Measurements from ENCODE around the gene B9D1.

DNA sequence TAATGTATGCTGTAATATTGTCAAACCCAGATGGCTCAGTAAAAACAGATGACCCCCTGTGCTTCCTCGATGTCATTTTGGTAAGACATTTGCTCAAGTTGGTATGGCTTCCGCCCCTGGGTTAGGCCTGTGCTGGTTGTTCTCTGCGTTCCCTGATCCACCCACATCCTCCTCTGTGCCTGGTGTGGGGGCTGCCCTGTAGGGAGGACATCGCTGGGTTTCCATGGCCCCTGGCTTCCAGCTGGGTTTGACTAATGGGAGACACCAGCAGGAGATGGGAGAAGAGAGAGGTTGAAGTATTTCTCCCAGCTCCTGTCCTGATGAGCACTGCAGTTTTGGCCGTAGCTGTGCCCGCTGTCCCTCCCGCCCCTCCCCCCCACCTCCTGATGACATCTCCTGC lies 28.9 kb upstream of the B9D1 start:
- no peak for TF ChIP-seq CCNT2 (IDR thresholded peaks at IDR 0.05; ENCODE audit: borderline replicate concordance, extremely low read depth, insufficient read length, low read depth, low read length)
- TF ChIP-seq RB1 (IDR thresholded peaks at IDR 0.05; ENCODE audit: low read depth) = no peak
- no peak for TF ChIP-seq SREBF2 (CRISPR knock-in tag; IDR thresholded peaks at IDR 0.05)
- no peak for TF ChIP-seq TAF1 (IDR thresholded peaks at IDR 0.05; ENCODE audit: control insufficient read depth, extremely low read depth, insufficient read depth, low read length, severe bottlenecking)
- no peak for TF ChIP-seq YY1 (IDR thresholded peaks at IDR 0.05; ENCODE audit: borderline replicate concordance in 1 of 3, control insufficient read depth in 1 of 3, extremely low read depth in 1 of 3, insufficient read depth in 3 of 3, insufficient read length in 1 of 3, insufficient replicate concordance in 2 of 3, low read depth in 1 of 3, low read length in 2 of 3)
- no peak for TF ChIP-seq NFATC3 (IDR thresholded peaks at IDR 0.05)
- TF ChIP-seq, protein P1, sequence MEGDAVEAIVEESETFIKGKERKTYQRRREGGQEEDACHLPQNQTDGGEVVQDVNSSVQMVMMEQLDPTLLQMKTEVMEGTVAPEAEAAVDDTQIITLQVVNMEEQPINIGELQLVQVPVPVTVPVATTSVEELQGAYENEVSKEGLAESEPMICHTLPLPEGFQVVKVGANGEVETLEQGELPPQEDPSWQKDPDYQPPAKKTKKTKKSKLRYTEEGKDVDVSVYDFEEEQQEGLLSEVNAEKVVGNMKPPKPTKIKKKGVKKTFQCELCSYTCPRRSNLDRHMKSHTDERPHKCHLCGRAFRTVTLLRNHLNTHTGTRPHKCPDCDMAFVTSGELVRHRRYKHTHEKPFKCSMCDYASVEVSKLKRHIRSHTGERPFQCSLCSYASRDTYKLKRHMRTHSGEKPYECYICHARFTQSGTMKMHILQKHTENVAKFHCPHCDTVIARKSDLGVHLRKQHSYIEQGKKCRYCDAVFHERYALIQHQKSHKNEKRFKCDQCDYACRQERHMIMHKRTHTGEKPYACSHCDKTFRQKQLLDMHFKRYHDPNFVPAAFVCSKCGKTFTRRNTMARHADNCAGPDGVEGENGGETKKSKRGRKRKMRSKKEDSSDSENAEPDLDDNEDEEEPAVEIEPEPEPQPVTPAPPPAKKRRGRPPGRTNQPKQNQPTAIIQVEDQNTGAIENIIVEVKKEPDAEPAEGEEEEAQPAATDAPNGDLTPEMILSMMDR (IDR thresholded peaks at IDR 0.05 in 2 of 3, conservative IDR thresholded peaks at IDR 0.05 in 1 of 3; ENCODE audit: insufficient read depth in 2 of 3, low read depth in 1 of 3, low read length in 3 of 3) = no peak
- TF ChIP-seq FOXA1 (IDR thresholded peaks at IDR 0.05; ENCODE audit: borderline replicate concordance) = no peak

All from K562 (cell line).